ENCODE measurements around the gene CDT1. TPM values are rescaled to one million over a fixed set of nuclear protein-coding genes. Genes with fewer than 3 reads are reported as not detected.
"Not testable (repeated sequence)": the region's sequence is repeated elsewhere in the genome, so short reads cannot be mapped to it uniquely, and the experiment has no call there.

The CDT1 gene
- total RNA-seq, 1 donor from 2014 or later = 0.76 TPM

DNA sequence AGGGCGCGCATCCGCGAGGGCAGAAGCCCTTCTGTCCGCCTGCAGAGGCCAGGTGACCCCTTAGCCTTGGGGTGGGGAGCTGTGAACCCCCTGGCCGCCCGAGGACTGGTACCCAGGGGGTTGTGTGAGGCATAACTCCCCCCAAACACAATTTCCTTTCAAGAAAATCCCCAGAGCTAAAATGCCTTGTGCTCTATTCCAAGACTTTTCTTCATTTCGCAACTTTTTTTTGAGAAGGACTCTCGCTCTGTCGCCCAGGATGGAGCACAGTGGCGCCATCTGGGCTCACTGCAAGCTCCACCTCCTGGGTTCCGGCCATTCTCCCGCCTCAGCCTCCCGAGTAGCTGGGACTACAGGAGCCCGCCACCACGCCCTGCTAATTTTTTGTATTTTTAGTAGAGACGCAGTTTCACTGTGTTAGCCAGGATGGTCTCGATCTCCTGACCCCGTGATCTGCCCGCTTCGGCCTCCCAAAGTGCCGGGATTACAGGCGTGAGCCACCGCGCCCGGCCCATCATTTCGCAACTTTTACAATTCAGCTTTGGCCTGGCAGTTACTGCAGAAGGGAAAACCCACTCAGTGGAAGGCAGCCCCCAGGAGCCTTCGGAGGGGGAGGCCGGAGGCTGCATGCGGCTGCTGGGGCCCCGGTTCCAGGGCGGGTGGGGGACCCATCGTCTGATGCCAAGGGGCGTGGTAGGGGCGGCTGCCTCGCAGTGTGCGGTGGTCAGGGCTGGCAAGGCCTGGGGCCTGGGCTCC, 9.1 kb downstream of the CDT1 start:
- intact Hi-C loops (cut with DNase I) = no loop called here
- ATAC-seq (peak; percentile 3), DNase-seq (ENCODE audit: low spot score) (no peak)

DNA sequence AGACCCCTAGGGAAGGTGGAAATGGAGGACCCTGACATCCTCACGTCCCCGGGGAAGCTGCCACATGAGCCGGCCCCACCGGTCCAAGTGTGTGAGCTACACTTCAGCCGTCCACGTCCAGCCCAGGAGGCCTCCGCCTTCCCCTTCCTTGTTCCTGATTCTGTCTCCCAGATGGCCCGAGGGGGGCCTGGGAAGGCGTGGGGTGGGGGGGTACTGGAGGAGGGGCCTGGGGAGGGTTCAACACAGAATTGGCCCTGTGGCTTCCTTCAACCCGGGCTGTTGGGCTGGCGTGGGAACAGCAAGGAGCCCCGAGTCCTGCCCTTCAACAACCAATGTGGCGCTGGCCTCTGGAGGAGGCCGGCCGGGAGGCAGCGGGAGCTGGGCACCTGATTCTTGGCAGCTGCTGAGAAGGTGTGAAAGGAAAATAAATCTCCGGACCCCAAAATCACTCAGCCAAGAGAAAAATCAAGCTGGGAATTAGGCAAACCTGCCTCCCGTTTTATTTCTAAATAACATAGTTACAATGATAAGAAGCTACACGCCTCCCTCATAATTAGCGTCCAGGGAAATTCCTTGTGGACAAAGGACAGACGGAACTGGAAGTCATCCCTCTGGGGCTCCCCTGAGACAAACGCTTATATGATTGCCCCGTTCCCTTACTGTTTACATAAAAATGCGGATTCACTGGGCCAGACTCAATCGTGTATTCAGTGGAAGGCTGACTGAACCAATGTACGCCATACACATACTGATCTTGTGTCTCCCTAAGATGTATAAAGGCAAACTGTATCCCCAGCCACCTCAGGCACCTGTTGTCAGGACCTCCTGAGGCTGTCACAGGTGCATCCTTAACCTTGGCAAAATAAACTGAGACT, 9.9 kb downstream of the CDT1 start:
- intact Hi-C loops (cut with DNase I) = no loop called here
- DNase-seq (ENCODE audit: low spot score) = no peak
- ATAC-seq = no peak

DNA sequence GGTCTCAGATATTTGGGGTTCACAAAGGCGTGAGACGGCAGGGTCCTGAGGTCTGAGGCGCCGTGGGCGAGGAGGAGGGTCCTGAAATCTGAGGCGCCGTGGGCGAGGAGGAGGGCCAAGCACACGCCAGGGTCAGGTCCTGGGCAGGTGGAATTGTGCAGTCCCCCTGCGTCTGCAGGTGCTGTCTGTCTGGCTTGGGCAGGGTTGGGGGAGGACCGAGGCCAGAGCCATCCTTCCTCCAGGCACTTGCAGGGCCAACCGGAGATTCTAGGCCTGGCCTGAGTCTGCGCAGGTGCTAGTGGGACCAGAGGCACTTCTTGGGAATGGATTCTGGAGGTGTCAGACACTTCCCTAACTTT, 10.5 kb downstream of the CDT1 start:
- ATAC-seq (no peak), DNase-seq (ENCODE audit: low spot score) (no peak)
- intact Hi-C loops (cut with DNase I) = no loop called here

DNA sequence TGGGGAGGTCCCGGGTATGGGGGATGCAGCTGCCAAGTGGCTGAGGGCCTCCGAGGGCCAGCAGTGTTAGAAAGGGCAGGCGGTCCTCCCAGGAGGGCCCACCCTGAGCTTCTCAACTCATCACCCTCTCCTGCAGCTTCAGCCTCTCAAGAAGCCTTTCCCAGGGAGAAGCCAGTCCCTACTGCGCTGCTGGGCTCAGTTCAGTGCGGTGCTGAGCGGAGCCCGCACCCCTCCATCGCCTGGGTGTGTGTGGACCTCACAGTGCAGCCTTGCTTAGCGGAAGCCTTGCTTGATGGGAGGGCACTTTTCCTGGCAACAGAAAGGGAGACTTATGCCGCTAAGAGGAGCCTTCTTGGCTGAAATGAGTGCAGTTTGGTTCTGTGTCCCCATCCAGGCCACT, 11.6 kb downstream of the CDT1 start:
- no peak for DNase-seq (ENCODE audit: low spot score)
- no peak for ATAC-seq
- intact Hi-C loops (cut with DNase I) = no loop called here

DNA sequence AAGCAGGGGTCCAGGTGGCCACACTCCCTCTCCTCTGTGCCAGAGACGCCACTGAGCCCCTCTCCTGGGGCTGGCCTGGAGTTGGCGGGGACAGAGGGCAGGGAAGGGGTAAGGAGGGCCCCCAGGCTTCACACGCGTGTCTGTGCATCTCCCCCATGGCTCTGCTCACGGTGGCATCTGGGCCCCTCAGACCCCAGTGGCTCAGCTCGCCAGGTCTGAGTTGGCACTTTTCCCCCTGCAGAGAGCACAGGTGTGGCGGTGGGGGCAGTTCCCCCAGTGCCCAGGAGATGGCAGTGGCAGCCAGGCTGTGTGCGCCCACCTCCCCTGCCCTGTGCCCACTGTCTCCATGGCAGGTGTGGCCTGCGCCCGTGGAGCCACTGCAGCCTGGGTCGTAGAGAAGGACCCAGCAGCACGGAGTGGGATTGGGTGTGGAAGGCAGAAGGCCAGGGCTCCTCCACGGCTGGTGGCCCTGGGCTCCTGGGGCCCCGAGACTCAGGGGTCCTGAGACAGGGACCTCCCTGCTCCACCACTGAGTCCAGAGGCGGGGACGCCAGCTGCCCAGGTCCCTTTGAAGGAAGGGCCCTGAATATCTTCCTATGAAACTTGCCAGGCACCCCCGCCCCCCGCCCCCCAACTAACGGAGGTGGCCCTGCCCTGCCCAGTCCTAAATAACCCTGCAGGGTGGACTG, 12.5 kb downstream of the CDT1 start:
- no peak for ATAC-seq
- intact Hi-C loops (cut with DNase I) = no loop called here

DNA sequence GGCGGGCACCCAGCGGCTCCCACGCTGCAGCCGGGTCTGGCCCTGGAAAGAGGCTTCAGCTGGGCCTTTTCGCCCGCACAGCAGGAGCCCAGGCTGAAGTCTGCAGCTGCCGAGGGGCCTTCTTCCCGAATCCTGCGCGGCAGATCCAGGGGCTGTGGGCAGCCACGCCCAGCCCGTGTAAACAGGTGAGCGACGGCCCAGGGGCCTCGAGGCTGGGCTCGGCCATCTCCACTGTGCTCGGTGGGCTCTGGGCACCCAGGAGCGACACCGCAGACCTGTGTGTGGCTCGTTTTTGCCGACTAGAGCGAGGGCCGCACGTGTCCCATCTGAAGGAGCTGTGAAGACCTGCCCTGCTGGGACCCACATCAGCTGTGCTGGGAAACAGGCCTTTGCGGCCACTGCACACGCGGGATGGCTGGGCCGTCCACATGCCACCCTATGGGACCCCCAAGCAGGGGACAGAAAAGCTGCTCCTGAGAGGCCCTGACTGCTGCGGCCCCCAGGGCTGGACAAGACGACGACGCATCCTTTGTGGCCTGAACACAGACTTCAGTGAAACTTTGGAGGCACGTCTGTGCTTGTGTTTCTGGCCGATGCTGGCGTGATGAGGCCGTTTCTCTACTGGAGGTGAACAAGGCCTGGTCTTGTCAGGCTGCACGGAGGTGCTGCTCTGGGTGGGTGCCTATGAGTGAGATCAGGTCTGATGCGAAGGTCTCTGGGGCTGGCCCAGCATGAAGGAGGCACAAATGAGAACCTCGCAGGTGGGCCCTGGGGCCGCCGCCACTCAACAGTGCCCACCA, 13.3 kb downstream of the CDT1 start:
- DNase-seq (ENCODE audit: low spot score) (no peak), ATAC-seq (no peak)
- intact Hi-C loops (cut with DNase I) = no loop called here

More for the DNA sequence above, 12.5 kb downstream of the CDT1 start:
- DNase-seq (ENCODE audit: low spot score) = no peak

DNA sequence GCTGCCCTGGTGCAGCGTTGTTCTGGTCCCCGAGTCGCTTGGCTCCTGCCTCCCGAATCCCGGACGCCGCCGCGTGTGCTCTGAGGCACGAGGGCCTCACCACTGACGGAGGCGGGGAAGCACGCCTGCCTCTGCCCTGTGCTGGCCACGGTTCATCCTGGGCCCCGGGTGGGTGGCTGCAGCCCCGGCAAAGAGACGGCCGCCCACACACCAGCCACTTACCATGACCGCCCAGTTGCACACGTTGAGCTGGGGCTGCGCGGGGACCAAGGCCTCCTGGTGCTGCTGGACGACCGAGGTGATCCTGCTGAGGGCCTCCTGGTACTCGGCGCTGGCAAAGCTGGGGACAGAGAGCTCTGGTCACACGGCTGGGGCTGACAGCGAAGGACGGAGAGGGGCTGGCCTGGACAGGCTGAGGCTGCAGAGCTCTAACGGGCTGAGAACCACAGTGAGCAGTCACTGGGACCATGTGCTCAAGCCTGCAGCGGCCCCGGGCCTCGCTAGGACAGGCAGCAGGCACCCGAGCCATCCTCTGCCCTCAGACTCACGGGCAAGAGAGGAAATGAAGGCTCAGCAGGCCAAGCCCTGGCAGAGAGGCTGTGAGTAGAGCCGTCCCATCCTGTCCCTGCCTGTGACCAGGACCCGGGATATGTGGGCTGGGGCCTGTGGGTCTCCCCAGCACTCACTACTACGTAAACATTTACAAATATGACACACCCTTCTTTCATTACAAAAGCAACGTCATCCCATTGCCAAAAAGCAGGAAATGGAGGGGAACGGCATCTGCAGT, 14.4 kb downstream of the CDT1 start:
- ATAC-seq (no peak), DNase-seq (ENCODE audit: low spot score) (no peak)
- intact Hi-C loops (cut with DNase I) = no loop called here

DNA sequence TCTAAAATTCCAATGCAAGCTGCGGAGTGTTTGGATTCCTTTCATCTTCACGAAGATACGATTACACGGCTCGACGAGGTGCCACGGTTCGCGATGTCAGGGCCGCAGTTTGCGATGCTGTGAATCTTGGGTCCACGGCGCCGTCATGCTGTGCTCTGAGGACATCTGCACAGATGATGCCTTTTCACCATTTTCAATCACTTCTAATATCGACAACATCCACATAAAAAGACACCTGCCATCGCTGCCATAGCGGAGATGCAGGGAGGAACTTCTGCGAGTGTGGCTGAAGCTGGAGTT, 14.9 kb downstream of the CDT1 start:
- intact Hi-C loops (cut with DNase I) = no loop called here
- DNase-seq (ENCODE audit: low spot score) = no peak
- no peak for ATAC-seq

DNA sequence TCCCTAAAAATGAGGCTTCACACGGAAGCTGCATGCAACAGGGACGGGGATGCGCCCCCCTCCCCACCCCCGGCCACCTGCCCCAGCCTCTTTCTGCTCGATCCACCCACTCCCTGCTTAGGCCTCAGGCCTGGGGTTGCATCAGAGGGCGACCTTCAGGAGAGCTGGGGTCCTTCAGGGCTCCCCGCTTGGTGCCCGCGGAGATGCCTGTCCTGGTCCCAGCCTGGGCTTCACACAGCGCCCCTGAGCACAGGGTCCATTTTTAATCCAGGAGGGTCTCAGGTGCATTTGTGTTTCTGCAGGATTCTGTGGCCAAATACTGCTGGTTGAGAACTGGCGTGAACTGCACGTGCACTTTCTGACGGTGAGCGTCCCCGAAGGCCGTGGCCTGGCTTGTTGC, 15.5 kb downstream of the CDT1 start:
- intact Hi-C loops (cut with DNase I) = no loop called here
- DNase-seq (ENCODE audit: low spot score) = no peak
- ATAC-seq = no peak

DNA sequence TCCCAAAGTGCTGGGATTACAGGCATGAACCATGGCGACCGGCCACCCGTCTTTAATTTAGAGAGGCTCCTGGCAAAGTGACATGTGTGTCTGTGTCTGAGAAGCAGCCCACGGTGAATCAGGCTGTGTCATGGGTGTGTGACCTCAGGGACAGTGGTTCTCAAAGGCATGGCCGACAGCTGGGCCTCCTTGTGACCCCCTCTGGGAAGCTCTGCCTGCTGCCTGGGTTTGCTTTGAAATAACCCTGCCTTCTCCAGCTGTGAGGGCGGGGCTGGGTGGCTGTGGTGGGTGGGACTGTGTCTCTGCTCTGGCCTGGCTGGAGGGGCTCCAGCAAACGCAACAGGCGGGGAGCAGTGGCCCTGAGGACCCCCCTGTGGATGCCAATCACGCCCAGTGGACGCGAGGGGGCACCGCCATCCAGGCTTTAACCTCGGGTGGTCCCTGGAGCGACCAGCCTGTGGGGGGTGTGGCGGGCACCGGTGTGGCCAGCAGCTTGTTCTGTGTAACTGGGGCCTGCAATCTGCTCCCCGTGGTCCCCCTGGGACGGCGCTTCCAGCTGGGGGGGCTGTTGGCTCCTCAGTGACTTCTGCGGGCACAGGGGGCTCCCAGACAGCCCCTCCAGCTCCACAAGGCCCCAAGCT, 16.9 kb downstream of the CDT1 start:
- ATAC-seq (no peak), DNase-seq (ENCODE audit: low spot score) (no peak)
- intact Hi-C loops (cut with DNase I) = no loop called here

DNA sequence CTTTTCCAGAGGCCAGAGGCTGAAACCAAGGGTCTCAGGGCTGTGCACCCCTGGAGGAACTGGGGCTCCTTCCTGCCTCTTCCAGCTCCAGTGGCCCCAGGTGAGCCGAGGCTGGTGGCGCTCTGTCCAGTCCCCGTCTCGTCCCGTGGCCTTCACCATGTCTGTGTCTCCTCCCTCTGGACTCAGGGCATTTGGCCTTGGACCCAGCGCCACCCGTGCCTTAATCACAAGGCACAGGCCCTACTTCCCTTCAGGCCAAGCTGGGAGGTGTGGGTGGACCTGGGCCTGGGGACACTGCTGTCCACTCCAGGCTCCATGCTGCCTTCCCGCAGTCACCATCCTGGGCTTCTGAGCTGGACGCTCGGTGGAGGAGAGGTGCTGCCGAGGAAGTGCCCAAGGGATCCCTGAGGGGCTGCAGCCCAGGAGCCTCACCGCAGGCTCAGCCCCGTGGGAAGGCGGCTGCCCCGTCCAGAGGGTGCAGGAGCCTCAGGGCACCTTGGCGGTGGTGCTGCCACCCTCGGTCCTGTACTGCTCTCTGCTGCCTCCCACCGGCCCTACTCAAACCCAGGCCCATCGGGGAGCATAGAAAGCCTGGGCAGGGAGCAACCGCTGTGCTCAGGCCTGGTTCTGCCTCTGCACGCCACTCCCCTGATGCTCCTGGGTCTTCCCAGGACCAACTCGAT, 17.7 kb downstream of the CDT1 start:
- no peak for DNase-seq (ENCODE audit: low spot score)
- intact Hi-C loops (cut with DNase I) = no loop called here
- no peak for ATAC-seq

DNA sequence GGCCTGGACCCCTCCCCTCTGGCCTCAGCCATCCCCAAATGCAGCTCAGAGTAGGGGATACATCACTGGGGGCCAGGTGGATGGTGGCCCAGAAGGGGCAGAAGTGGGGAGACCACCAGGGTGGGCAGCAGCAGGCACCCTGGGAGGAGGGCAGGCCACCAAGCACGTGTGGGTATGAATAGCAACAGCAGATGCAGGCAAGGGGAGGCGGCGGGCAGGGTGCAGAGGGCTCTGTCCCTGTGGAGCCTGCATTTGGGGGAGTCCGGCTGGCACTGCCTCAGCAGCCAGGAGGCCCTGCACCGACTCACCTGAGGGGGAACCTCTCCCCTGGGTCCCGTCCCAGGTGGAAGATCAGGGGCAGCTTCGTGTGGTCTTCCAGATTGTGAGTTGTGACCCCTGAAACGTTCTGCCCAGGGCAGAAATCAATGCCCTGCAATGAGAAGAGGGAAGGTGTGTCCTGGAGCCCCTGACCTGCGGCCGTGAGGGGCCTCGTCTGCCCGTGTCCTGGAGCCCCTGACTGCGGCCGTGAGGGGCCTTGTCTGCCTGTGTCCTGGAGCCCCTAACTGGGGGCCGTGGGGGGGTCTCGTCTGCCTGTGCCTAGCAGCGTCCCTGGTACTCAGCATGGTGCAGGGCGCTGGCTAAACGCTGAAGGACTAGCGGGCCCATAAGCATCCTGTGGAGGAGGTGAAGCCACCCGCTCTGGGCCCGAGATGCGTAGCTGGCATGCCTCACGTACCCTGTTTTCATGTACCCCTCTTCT, 18.9 kb downstream of the CDT1 start:
- DNase-seq (ENCODE audit: low spot score) (no peak), ATAC-seq (no peak)
- intact Hi-C loops (cut with DNase I) = no loop called here

DNA sequence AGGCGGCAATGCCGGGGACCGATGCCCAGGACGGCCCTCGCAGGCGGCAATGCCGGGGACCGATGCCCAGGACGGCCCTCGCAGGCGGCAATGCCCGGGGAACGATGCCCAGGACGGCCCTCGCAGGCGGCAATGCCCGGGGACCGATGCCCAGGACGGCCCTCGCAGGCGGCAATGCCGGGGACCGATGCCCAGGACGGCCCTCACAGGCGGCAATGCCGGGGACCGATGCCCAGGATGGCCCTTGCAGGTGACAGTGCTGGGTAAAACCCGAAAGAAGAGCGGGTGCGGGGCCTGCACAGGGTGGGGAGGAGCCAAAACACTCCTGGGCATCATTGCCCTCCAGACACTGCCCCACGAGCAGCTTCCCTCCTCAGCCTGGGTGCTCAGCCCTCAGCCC, 20.1 kb downstream of the CDT1 start:
- DNase-seq (ENCODE audit: low spot score); ATAC-seq; intact Hi-C loops (cut with DNase I): not testable (repeated sequence)

DNA sequence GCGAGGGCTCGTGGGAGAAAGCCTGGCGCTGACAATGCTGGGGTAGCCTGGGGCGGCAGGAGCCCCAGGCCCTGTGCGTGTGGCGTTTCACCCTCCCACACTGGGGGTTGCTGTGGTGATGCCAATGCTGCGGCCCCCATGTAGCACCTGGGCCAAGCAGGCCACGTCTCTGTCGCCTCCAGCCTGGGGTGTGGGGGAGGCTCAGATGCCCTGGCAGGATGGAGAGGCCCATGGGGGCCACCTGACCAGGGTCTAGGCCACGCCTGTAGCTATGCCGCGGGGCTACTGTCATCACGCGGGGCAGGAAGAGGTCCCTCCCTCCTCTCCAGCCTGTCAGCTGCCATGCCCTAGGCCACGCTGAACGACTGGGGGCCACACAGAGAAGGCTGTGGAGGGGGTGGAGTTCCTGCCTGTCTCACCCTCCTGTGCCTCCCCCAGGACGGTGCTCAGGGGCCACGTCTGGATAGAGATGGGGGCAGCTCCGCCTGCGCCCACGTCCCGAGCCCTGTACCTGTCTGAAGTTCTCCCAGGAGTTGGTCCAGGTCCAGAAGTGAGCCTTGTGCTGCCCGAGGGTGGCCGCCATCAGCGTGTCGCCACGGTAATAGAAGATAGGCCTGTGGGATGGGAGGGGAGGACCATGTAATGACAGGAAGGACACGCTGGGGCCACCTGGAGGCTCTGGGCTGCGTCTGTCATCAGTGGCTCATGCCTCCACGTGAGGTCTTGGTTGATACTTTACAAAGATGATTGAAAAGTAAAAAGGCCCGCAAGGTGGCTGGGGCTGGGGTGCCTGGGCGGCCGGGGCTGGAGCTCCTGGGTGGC, 20.9 kb downstream of the CDT1 start:
- ATAC-seq (no peak), DNase-seq (ENCODE audit: low spot score) (no peak)
- intact Hi-C loops (cut with DNase I) = no loop called here

DNA sequence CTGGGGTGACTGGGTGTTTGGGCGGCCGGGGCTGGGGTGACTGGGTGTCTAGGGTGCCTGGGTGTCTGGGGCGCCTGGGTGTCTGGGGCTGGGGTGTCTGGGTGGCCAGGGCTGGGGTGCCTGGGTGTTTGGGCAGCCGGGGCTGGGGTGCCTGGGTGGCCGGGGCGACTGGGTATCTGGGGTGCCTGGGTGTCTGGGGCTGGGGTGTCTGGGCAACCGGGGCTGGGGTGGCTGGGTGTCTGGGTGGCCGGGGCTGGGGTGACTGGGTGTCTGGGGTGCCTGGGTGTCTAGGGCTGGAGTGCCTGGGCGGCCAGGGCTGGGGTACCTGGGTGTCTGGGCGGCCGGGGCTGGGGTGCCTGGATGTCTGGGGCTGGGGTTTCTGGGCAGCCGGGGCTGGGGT, 21.6 kb downstream of the CDT1 start:
- DNase-seq (ENCODE audit: low spot score) = no peak
- ATAC-seq = no peak
- intact Hi-C loops (cut with DNase I) = no loop called here

Data from sciatic nerve (tissue), 2 donors.